Progenitor cell of endocrine pancreas (in vitro differentiated cells): ENCODE measurements around the gene DNM3. TPM values are rescaled to one million over a fixed set of nuclear protein-coding genes. Genes with fewer than 3 reads are reported as not detected.

ENCODE experiments used
- DNase-seq: peaks from one replicate; pipeline ENCODE4 v3.0.0; 2021; ENCODE audit warnings: low spot score; ENCODE audit not compliant: unreplicated experiment
- H3K27ac Mint-ChIP-seq: 2 replicates; pipeline ENCODE4 v1.8.0; 2021; ENCODE audit warnings: mild to moderate bottlenecking, moderate library complexity, mixed read lengths
- H3K27me3 Mint-ChIP-seq: 2 replicates; pipeline ENCODE4 v1.8.0; 2021; ENCODE audit warnings: mixed read lengths
- H3K36me3 Mint-ChIP-seq: 2 replicates; pipeline ENCODE4 v1.8.0; 2022; ENCODE audit warnings: mixed read lengths; ENCODE audit not compliant: insufficient read depth
- H3K4me1 Mint-ChIP-seq: 2 replicates; pipeline ENCODE4 v1.8.0; 2021; ENCODE audit warnings: low read depth, mixed read lengths
- H3K4me3 Mint-ChIP-seq: 2 replicates; pipeline ENCODE4 v1.8.0; 2021; ENCODE audit warnings: low read depth, mild to moderate bottlenecking, moderate library complexity, mixed read lengths
- H3K9me3 Mint-ChIP-seq: 2 replicates; pipeline ENCODE4 v1.8.0; 2021; ENCODE audit warnings: low read depth, mixed read lengths
- total RNA-seq: library from RNA; stranded (reverse); gene quantifications from 2 replicates; pipeline ENCODE4 v1.2.1, GENCODE V29; 2021
- TF ChIP-seq, protein P1 (sequence below): fragments of 200-600 bp; sonication (generic); IDR thresholded peaks from one replicate; pipeline ENCODE4 v1.5.0; 2021; ENCODE audit warnings: antibody characterized with exemption, mild to moderate bottlenecking; ENCODE audit not compliant: unreplicated experiment

Gene DNM3
- total RNA-seq, 1 donor from 2014 or later, result 0.48 TPM

GRCh38 chr1:172399756-172400721, 558.7 kb downstream of the DNM3 start:
- no peaks in the 10 kb centered on the region for H3K36me3 Mint-ChIP-seq
- no peak overlapping the region for H3K4me3 Mint-ChIP-seq
- H3K27ac Mint-ChIP-seq, result peak overlapping the region; percentile 90
- H3K4me1 Mint-ChIP-seq, result peaks cover 20% of the 10 kb centered on the region
- H3K9me3 Mint-ChIP-seq, result no peaks in the 10 kb centered on the region
- no peaks in the 10 kb centered on the region for H3K27me3 Mint-ChIP-seq
- no peak for DNase-seq
- TF ChIP-seq, protein P1, sequence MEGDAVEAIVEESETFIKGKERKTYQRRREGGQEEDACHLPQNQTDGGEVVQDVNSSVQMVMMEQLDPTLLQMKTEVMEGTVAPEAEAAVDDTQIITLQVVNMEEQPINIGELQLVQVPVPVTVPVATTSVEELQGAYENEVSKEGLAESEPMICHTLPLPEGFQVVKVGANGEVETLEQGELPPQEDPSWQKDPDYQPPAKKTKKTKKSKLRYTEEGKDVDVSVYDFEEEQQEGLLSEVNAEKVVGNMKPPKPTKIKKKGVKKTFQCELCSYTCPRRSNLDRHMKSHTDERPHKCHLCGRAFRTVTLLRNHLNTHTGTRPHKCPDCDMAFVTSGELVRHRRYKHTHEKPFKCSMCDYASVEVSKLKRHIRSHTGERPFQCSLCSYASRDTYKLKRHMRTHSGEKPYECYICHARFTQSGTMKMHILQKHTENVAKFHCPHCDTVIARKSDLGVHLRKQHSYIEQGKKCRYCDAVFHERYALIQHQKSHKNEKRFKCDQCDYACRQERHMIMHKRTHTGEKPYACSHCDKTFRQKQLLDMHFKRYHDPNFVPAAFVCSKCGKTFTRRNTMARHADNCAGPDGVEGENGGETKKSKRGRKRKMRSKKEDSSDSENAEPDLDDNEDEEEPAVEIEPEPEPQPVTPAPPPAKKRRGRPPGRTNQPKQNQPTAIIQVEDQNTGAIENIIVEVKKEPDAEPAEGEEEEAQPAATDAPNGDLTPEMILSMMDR, result no peak

DNA sequence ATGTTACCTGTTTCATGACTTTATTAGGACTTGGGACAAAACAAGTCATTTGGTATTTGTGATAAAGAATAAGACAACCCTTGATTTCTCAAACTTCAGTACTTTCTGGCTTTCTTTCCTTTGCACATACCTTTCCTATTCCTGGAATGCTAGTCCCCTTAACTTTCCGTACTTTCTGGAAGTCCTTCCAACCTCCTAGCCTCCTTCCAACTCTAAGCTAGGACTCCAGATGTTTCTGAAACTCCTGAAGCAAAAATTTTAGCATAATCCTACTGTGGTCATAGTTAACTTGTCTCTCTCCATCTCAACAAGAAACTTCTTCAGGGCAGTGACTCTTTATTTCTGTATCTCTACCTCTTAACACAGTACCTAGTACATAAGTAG, 559.4 kb downstream of the DNM3 start:
- H3K4me1 Mint-ChIP-seq, result peaks cover 20% of the 10 kb centered on the region
- TF ChIP-seq, protein P1, result no peak
- no peak overlapping the region for H3K4me3 Mint-ChIP-seq
- DNase-seq, result no peak
- H3K36me3 Mint-ChIP-seq, result no peaks in the 10 kb centered on the region
- no peaks in the 10 kb centered on the region for H3K27me3 Mint-ChIP-seq
- H3K27ac Mint-ChIP-seq, result no peak overlapping the region
- H3K9me3 Mint-ChIP-seq, result no peaks in the 10 kb centered on the region

DNA sequence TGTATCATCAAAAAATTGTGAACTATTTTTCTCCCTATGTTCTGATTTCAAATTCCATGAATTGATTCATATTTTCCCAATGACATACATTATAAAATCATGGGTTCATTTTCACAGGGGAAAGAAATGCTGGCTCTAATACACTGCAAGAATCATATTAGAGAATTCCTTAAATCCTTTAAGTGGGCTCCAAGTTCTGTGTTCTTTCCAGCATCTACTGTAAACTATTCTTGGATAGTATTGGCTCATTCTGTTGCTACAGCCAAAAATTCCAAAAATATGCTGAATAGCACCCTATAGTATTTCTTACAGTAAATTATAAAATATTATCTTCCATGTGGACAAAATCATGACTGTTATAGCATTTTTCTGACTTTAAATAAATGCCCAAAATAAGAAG, 560.2 kb downstream of the DNM3 start:
- Mint-ChIP-seq H3K27ac (no peak overlapping the region), H3K4me3 (no peak overlapping the region), H3K36me3 (no peaks in the 10 kb centered on the region), H3K4me1 (peaks cover 20% of the 10 kb centered on the region), H3K27me3 (no peaks in the 10 kb centered on the region), H3K9me3 (no peaks in the 10 kb centered on the region)
- TF ChIP-seq, protein P1, result no peak
- DNase-seq, result no peak

DNA sequence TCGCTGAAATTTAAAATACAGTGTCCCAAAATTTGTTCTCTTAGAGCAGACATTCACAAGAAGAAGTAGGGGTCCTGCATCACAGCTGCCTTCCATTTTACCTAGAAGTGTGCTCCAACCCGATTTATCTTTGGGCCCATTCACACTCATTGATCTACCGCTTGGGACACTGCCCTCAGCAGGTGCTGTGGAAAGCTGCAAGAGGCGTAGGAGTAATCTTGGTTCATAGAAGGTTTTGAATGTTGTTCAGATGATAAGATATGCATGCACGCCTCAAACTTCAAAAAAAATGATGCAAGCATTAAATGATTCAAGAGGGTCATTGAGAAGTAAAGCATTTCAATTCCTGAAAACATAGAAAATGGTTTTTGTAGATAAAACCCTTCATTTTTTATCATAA, 560.6 kb downstream of the DNM3 start:
- H3K4me3 Mint-ChIP-seq, result no peak overlapping the region

GRCh38 chr1:172402878-172403569, 561.7 kb downstream of the DNM3 start:
- Mint-ChIP-seq H3K27me3 (no peaks in the 10 kb centered on the region), H3K36me3 (no peaks in the 10 kb centered on the region), H3K4me3 (no peak overlapping the region), H3K27ac (no peak overlapping the region), H3K4me1 (peaks cover 20% of the 10 kb centered on the region), H3K9me3 (no peaks in the 10 kb centered on the region)
- DNase-seq, result no peak
- TF ChIP-seq, protein P1, result no peak

More for the DNA sequence above, 560.6 kb downstream of the DNM3 start:
- Mint-ChIP-seq H3K4me1 (peaks cover 20% of the 10 kb centered on the region), H3K27me3 (no peaks in the 10 kb centered on the region), H3K9me3 (no peaks in the 10 kb centered on the region), H3K27ac (no peak overlapping the region), H3K36me3 (no peaks in the 10 kb centered on the region)
- DNase-seq, result no peak
- TF ChIP-seq, protein P1, result peak; percentile 41
